SK-N-MC (cell line): ENCODE data around the gene CCDC124.

ENCODE experiments used
- EZH2 ChIP-seq: fragments of 200-600 bp; sonication (generic); IDR thresholded peaks from one replicate; pipeline ENCODE4 v1.6.1; 2017; ENCODE audit warnings: antibody characterized with exemption
- FOXP2 ChIP-seq: optimal IDR thresholded peaks from 2 replicates; pipeline ENCODE3; 2011; ENCODE audit warnings: mild to moderate bottlenecking, moderate library complexity; ENCODE audit not compliant: insufficient read depth; ENCODE audit errors: extremely low read length, control extremely low read depth
- POLR2AphosphoS5 ChIP-seq: IDR thresholded peaks from 2 replicates; pipeline ENCODE4 v1.6.1; 2012; ENCODE audit warnings: mild to moderate bottlenecking, low read depth, low read length, borderline replicate concordance

GRCh38 chr19:17969096-17969792, 36.4 kb downstream of the CCDC124 start:
- TF ChIP-seq EZH2 (no peak), FOXP2 (no peak), POLR2AphosphoS5 (no peak)
